HEK293 (cell line): ENCODE data around the gene CPEB2.

ENCODE experiments used
- CTCF ChIA-PET: fragments of 350-600 bp; formaldehyde crosslinking; extraction: SDS; loops from one replicate; lab custom pipeline; 2021; ENCODE audit warnings: antibody characterized with exemption; lab: Yijun Ruan, JAX
- POLR2A ChIA-PET: fragments of 300-600 bp; formaldehyde crosslinking; extraction: SDS; loops from one replicate; lab custom pipeline; 2020; ENCODE audit warnings: antibody characterized with exemption, inconsistent platforms; lab: Yijun Ruan, JAX
- H3K27ac ChIP-seq: fragments of 200-500 bp; sonication (Bioruptor generic); 2 replicates; pipeline ENCODE4 v1.5.1; 2014; ENCODE audit warnings: low read depth, low read length, control low read depth, inconsistent platforms; ENCODE audit errors: extremely low read depth
- H3K36me3 ChIP-seq, 2 experiments: fragments of 200-500 bp in 1 of 2; sonication (Bioruptor generic) in 1 of 2; 1 replicate in 1 of 2; 2 replicates in 1 of 2; pipeline ENCODE4 v1.5.1; 2014 to 2017; ENCODE audit warnings: inconsistent platforms in 2 of 2, low read length in 2 of 2; ENCODE audit not compliant: control insufficient read depth in 2 of 2, insufficient read depth in 1 of 2
- H3K4me1 ChIP-seq: fragments of 200-500 bp; sonication (Bioruptor generic); 2 replicates; pipeline ENCODE4 v1.5.1; 2014; ENCODE audit warnings: mild to moderate bottlenecking, low read length, inconsistent platforms; ENCODE audit not compliant: control insufficient read depth, insufficient read depth
- H3K4me3 ChIP-seq: 2 replicates; pipeline ENCODE4 v1.5.1; 2011; ENCODE audit warnings: low read depth, mild to moderate bottlenecking, control low read depth, low read length, moderate library complexity
- H3K9me3 ChIP-seq: fragments of 200-500 bp; sonication (Bioruptor generic); 2 replicates; pipeline ENCODE4 v1.5.1; 2014; ENCODE audit warnings: low read depth, low read length, inconsistent platforms; ENCODE audit not compliant: control insufficient read depth, insufficient read depth
- AEBP2 ChIP-seq: fragments of 450-650 bp; formaldehyde crosslinking; IDR thresholded peaks from 2 replicates; pipeline ENCODE4 v1.5.1; 2016; ENCODE audit warnings: missing biosample characterization, missing genetic modification characterization, borderline replicate concordance
- BCL11A ChIP-seq: fragments of 450-650 bp; formaldehyde crosslinking; IDR thresholded peaks from 2 replicates; pipeline ENCODE4 v1.5.1; 2016; ENCODE audit warnings: low read depth, missing biosample characterization, missing genetic modification characterization
- FEZF1 ChIP-seq: fragments of 450-650 bp; formaldehyde crosslinking; IDR thresholded peaks from 2 replicates; pipeline ENCODE4 v1.5.1; 2016; ENCODE audit warnings: missing biosample characterization, missing genetic modification characterization
- GLIS1 ChIP-seq: fragments of 450-650 bp; formaldehyde crosslinking; IDR thresholded peaks from 2 replicates; pipeline ENCODE4 v1.5.1; 2016; ENCODE audit warnings: missing biosample characterization, missing genetic modification characterization
- KLF17 ChIP-seq: fragments of 450-650 bp; formaldehyde crosslinking; IDR thresholded peaks from 2 replicates; pipeline ENCODE4 v1.5.1; 2016; ENCODE audit warnings: missing biosample characterization, missing genetic modification characterization
- MEIS1 ChIP-seq: sonication (generic); formaldehyde crosslinking; IDR thresholded peaks from 2 replicates; pipeline ENCODE4 v1.8.1; 2022; ENCODE audit warnings: missing genetic modification reagents, mild to moderate bottlenecking, borderline replicate concordance
- MYNN ChIP-seq: fragments of 450-650 bp; formaldehyde crosslinking; IDR thresholded peaks from 2 replicates; pipeline ENCODE4 v1.5.1; 2016; ENCODE audit warnings: missing biosample characterization, missing genetic modification characterization, borderline replicate concordance
- PRDM1 ChIP-seq: fragments of 450-650 bp; formaldehyde crosslinking; IDR thresholded peaks from 2 replicates; pipeline ENCODE4; 2016; ENCODE audit warnings: missing biosample characterization, missing genetic modification characterization
- SETDB1 ChIP-seq: IDR thresholded peaks from one replicate; pipeline ENCODE4 v1.6.1; 2017; ENCODE audit warnings: mild to moderate bottlenecking, low read length, moderate library complexity, mixed read lengths; ENCODE audit not compliant: insufficient read length
- SP2 ChIP-seq: fragments of 450-650 bp; formaldehyde crosslinking; IDR thresholded peaks from 2 replicates; pipeline ENCODE4 v1.5.1; 2016; ENCODE audit warnings: missing biosample characterization, missing genetic modification characterization
- YY2 ChIP-seq: fragments of 450-650 bp; formaldehyde crosslinking; IDR thresholded peaks from 2 replicates; pipeline ENCODE4 v1.5.1; 2016; ENCODE audit warnings: missing biosample characterization, missing genetic modification characterization
- ZBTB17 ChIP-seq: fragments of 450-650 bp; formaldehyde crosslinking; IDR thresholded peaks from 2 replicates; pipeline ENCODE4 v1.5.1; 2016; ENCODE audit warnings: missing biosample characterization, missing genetic modification characterization
- ZBTB20 ChIP-seq: fragments of 450-650 bp; formaldehyde crosslinking; IDR thresholded peaks from 2 replicates; pipeline ENCODE4 v1.5.1; 2016; ENCODE audit warnings: missing biosample characterization, missing genetic modification characterization
- ZFHX2 ChIP-seq: fragments of 450-650 bp; formaldehyde crosslinking; conservative IDR thresholded peaks from 2 replicates; pipeline ENCODE4 v1.5.1; 2016; ENCODE audit warnings: missing biosample characterization, missing genetic modification characterization
- ZFP3 ChIP-seq: fragments of 450-650 bp; formaldehyde crosslinking; IDR thresholded peaks from 2 replicates; pipeline ENCODE4 v1.5.1; 2016; ENCODE audit warnings: low read depth, missing biosample characterization, missing genetic modification characterization
- ZFP41 ChIP-seq: fragments of 450-650 bp; formaldehyde crosslinking; IDR thresholded peaks from 2 replicates; pipeline ENCODE4 v1.5.1; 2016; ENCODE audit warnings: missing biosample characterization, missing genetic modification characterization, borderline replicate concordance
- ZNF114 ChIP-seq: fragments of 450-650 bp; formaldehyde crosslinking; IDR thresholded peaks from 2 replicates; pipeline ENCODE4 v1.5.0; 2017; ENCODE audit warnings: missing biosample characterization, missing genetic modification characterization
- ZNF16 ChIP-seq: fragments of 450-650 bp; formaldehyde crosslinking; IDR thresholded peaks from 2 replicates; pipeline ENCODE4 v1.5.1; 2016; ENCODE audit warnings: low read depth, missing biosample characterization, missing genetic modification characterization
- ZNF211 ChIP-seq: fragments of 450-650 bp; formaldehyde crosslinking; IDR thresholded peaks from 2 replicates; pipeline ENCODE4 v1.5.1; 2016; ENCODE audit warnings: low read depth, missing biosample characterization, missing genetic modification characterization
- ZNF292 ChIP-seq: fragments of 450-650 bp; formaldehyde crosslinking; IDR thresholded peaks from 2 replicates; pipeline ENCODE4 v1.5.1; 2016; ENCODE audit warnings: low read depth, missing biosample characterization, missing genetic modification characterization, borderline replicate concordance
- ZNF37A ChIP-seq: fragments of 450-650 bp; IDR thresholded peaks from 2 replicates; pipeline ENCODE4 v1.5.1; 2018; ENCODE audit warnings: missing biosample characterization, missing genetic modification characterization
- ZNF426 ChIP-seq: fragments of 450-650 bp; formaldehyde crosslinking; IDR thresholded peaks from 2 replicates; pipeline ENCODE4 v1.5.1; 2017; ENCODE audit warnings: missing biosample characterization, missing genetic modification characterization, mild to moderate bottlenecking, inconsistent platforms, moderate library complexity
- ZNF473 ChIP-seq: fragments of 450-650 bp; formaldehyde crosslinking; IDR thresholded peaks from 2 replicates; pipeline ENCODE4 v1.5.1; 2017; ENCODE audit warnings: missing biosample characterization, missing genetic modification characterization
- ZNF501 ChIP-seq: fragments of 450-650 bp; formaldehyde crosslinking; IDR thresholded peaks from 2 replicates; pipeline ENCODE4 v1.5.1; 2016; ENCODE audit warnings: missing biosample characterization, missing genetic modification characterization
- ZNF514 ChIP-seq: fragments of 450-650 bp; formaldehyde crosslinking; IDR thresholded peaks from 2 replicates; pipeline ENCODE4 v1.5.1; 2016; ENCODE audit warnings: missing biosample characterization, missing genetic modification characterization
- ZNF529 ChIP-seq: fragments of 450-650 bp; formaldehyde crosslinking; IDR thresholded peaks from 2 replicates; pipeline ENCODE4 v1.5.1; 2017; ENCODE audit warnings: missing genetic modification characterization, missing biosample characterization; ENCODE audit not compliant: insufficient replicate concordance
- ZNF549 ChIP-seq: fragments of 450-650 bp; IDR thresholded peaks from 2 replicates; pipeline ENCODE4 v1.5.1; 2018; ENCODE audit warnings: missing biosample characterization, missing genetic modification characterization, mild to moderate bottlenecking, inconsistent platforms, moderate library complexity
- ZNF561 ChIP-seq: fragments of 450-650 bp; IDR thresholded peaks from 2 replicates; pipeline ENCODE4 v1.5.1; 2018; ENCODE audit warnings: missing biosample characterization, missing genetic modification characterization, borderline replicate concordance
- ZNF670 ChIP-seq: fragments of 450-650 bp; formaldehyde crosslinking; IDR thresholded peaks from 2 replicates; pipeline ENCODE4 v1.5.1; 2016; ENCODE audit warnings: missing biosample characterization, missing genetic modification characterization, low read depth
- ZNF76 ChIP-seq: fragments of 450-650 bp; formaldehyde crosslinking; IDR thresholded peaks from 2 replicates; pipeline ENCODE4; 2016; ENCODE audit warnings: low read depth, missing biosample characterization, missing genetic modification characterization, borderline replicate concordance
- ZNF785 ChIP-seq: fragments of 450-650 bp; formaldehyde crosslinking; IDR thresholded peaks from 2 replicates; pipeline ENCODE4 v1.5.1; 2016; ENCODE audit warnings: missing biosample characterization, missing genetic modification characterization
- ZSCAN16 ChIP-seq: fragments of 450-650 bp; formaldehyde crosslinking; IDR thresholded peaks from 2 replicates; pipeline ENCODE4 v1.5.1; 2016; ENCODE audit warnings: missing biosample characterization, missing genetic modification characterization

Gene CPEB2

GRCh38 chr4:15031993-15032675 lies 29.9 kb downstream of the CPEB2 start:
- Histone ChIP-seq H3K27ac (no peak overlapping the region), H3K9me3 (no peaks in the 10 kb centered on the region), H3K4me1 (no peaks in the 10 kb centered on the region), H3K4me3 (no peak overlapping the region), H3K36me3 (peaks cover 0 to 20% of the 10 kb centered on the region in 2 experiments; a peak in 1 of 3 replicates)
- ChIA-PET CTCF (no interaction called here), POLR2A (no interaction called here)
- TF ChIP-seq ZNF514 (tag by site-specific recombination) = no peak
- TF ChIP-seq ZBTB20 (tag by site-specific recombination) = no peak
- no peak for TF ChIP-seq MYNN (tag by site-specific recombination)
- no peak for TF ChIP-seq SP2 (tag by site-specific recombination)
- TF ChIP-seq ZNF16 (tag by site-specific recombination) = no peak
- no peak for TF ChIP-seq ZFP3 (tag by site-specific recombination)
- no peak for TF ChIP-seq ZSCAN16 (tag by site-specific recombination)
- TF ChIP-seq ZNF549 (tag by site-specific recombination) = no peak
- no peak for TF ChIP-seq YY2 (tag by site-specific recombination)
- TF ChIP-seq ZNF426 (tag by site-specific recombination) = no peak
- TF ChIP-seq ZNF76 (tag by site-specific recombination) = no peak
- TF ChIP-seq ZNF292 = no peak
- no peak for TF ChIP-seq GLIS1 (tag by site-specific recombination)
- TF ChIP-seq ZNF561 (tag by site-specific recombination) = no peak
- no peak for TF ChIP-seq ZNF114 (tag by site-specific recombination)

GRCh38 chr4:15034071-15034764 lies 31.9 kb downstream of the CPEB2 start:
- no peak overlapping the region for H3K27ac ChIP-seq
- POLR2A ChIA-PET = no interaction called here
- H3K4me1 ChIP-seq = no peaks in the 10 kb centered on the region
- no peaks in the 10 kb centered on the region for H3K9me3 ChIP-seq
- H3K4me3 ChIP-seq = no peak overlapping the region
- CTCF ChIA-PET = no interaction called here
- TF ChIP-seq KLF17 (tag by site-specific recombination) (no peak), SETDB1 (peak; percentile 36)
- H3K36me3 ChIP-seq = peaks cover 0 to 17% of the 10 kb centered on the region in 2 experiments; a peak in 1 of 3 replicates

GRCh38 chr4:15035159-15035558 lies 32.9 kb downstream of the CPEB2 start:
- Histone ChIP-seq H3K4me3 (no peak overlapping the region), H3K27ac (no peak overlapping the region), H3K4me1 (no peaks in the 10 kb centered on the region), H3K36me3 (peaks cover 0 to 15% of the 10 kb centered on the region in 2 experiments; a peak in 1 of 3 replicates), H3K9me3 (no peaks in the 10 kb centered on the region)
- ChIA-PET CTCF (no interaction called here), POLR2A (no interaction called here)
- no peak for TF ChIP-seq AEBP2 (tag by site-specific recombination)
- TF ChIP-seq ZNF473 (tag by site-specific recombination) = no peak
- no peak for TF ChIP-seq ZNF37A
- no peak for TF ChIP-seq ZNF529
- no peak for TF ChIP-seq PRDM1
- TF ChIP-seq ZNF785 = no peak
- no peak for TF ChIP-seq ZFP41
- TF ChIP-seq ZNF670 = no peak
- TF ChIP-seq MEIS1 (CRISPR knock-in tag) = no peak
- TF ChIP-seq FEZF1 (tag by site-specific recombination) = no peak
- no peak for TF ChIP-seq ZNF501 (tag by site-specific recombination)
- TF ChIP-seq BCL11A (tag by site-specific recombination) = no peak
- TF ChIP-seq ZNF211 (tag by site-specific recombination) = no peak
- no peak for TF ChIP-seq ZBTB17
- TF ChIP-seq ZFHX2 (tag by site-specific recombination) = no peak
